WERI-Rb-1 (cell line): Measurements from ENCODE around the gene CDH4.

Experiments
- DNase-seq: peaks from one replicate; pipeline ENCODE4 v3.0.0-alpha.2; 2020
- H3K27ac ChIP-seq: fragments of 250-450 bp; sonication (Bioruptor Pico); 2 replicates; pipeline ENCODE4 v1.5.1; 2020; ENCODE audit warnings: mild to moderate bottlenecking, moderate library complexity
- H3K27me3 ChIP-seq: fragments of 250-450 bp; sonication (Bioruptor Pico); 2 replicates; pipeline ENCODE4 v1.5.1; 2021; ENCODE audit warnings: mild to moderate bottlenecking, low read depth, moderate library complexity; ENCODE audit not compliant: insufficient read depth, severe bottlenecking
- H3K36me3 ChIP-seq: fragments of 250-450 bp; sonication (Bioruptor Pico); 2 replicates; pipeline ENCODE4 v1.5.1; 2020; ENCODE audit warnings: mild to moderate bottlenecking, moderate library complexity
- H3K4me3 ChIP-seq: 2 replicates; pipeline ENCODE4 v1.5.1; 2011; ENCODE audit warnings: low read depth, mild to moderate bottlenecking, control low read depth, low read length
- H3K9me3 ChIP-seq: fragments of 250-450 bp; sonication (Bioruptor Pico); 2 replicates; pipeline ENCODE4 v1.5.1; 2021; ENCODE audit warnings: mild to moderate bottlenecking, moderate library complexity; ENCODE audit not compliant: severe bottlenecking
- TF ChIP-seq, protein P1 (sequence below): IDR thresholded peaks from 2 replicates; pipeline ENCODE4 v1.5.1; 2011; ENCODE audit warnings: low read depth, mild to moderate bottlenecking, control low read depth, inconsistent platforms, low read length

Gene CDH4

DNA sequence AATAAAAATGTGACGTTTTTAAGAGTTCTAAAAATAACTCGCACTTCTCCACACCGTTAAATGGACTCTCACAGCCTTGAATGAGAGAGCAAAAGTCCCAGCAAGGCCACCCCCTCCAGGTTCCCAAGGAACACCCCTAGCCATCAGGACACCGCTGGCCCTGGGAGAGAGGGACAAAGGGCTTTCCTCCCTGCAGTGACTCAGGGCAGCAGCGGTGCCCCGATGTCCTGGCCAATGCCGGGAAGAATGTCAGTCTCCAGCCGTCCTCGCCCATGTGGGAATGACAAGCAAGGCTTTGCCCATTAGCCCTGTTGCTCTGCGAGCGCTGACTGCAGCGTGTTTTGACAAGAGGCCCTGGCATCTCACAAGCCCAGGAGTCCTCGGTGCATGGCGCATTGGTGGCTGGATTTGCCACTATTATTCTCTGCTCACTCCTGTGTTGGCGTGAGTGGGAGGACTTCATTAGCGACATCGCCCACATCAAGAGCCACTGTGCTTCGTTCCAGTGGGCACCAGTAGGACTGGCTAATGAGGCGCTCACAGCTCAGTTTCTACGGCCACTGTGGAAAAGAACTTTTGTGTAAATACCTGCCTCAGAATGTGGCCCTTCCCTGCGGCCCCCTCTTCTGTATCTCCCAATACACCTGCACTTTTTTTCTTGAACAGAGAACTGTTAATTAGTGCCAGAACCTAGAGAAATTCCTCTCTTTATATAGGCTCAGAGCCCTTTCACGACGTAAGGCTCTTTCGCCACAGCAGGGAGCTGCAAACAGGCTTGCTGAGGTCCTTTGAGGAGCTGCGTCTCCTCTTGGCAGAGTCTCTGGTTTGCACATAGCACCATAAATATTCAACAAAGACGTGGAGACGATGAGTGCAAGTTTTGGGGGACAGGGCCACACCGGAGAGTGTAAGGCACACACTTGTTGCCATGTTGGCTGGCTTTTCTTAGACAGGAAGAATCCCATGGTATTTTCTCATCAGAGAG is 477.0 kb downstream of the CDH4 start:
- Histone ChIP-seq H3K27me3 (peaks cover 91% of the 10 kb centered on the region), H3K27ac (no peak overlapping the region), H3K4me3 (no peak overlapping the region), H3K36me3 (no peaks in the 10 kb centered on the region), H3K9me3 (no peaks in the 10 kb centered on the region)
- TF ChIP-seq, protein P1, sequence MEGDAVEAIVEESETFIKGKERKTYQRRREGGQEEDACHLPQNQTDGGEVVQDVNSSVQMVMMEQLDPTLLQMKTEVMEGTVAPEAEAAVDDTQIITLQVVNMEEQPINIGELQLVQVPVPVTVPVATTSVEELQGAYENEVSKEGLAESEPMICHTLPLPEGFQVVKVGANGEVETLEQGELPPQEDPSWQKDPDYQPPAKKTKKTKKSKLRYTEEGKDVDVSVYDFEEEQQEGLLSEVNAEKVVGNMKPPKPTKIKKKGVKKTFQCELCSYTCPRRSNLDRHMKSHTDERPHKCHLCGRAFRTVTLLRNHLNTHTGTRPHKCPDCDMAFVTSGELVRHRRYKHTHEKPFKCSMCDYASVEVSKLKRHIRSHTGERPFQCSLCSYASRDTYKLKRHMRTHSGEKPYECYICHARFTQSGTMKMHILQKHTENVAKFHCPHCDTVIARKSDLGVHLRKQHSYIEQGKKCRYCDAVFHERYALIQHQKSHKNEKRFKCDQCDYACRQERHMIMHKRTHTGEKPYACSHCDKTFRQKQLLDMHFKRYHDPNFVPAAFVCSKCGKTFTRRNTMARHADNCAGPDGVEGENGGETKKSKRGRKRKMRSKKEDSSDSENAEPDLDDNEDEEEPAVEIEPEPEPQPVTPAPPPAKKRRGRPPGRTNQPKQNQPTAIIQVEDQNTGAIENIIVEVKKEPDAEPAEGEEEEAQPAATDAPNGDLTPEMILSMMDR, result no peak
- DNase-seq, result no peak

DNA sequence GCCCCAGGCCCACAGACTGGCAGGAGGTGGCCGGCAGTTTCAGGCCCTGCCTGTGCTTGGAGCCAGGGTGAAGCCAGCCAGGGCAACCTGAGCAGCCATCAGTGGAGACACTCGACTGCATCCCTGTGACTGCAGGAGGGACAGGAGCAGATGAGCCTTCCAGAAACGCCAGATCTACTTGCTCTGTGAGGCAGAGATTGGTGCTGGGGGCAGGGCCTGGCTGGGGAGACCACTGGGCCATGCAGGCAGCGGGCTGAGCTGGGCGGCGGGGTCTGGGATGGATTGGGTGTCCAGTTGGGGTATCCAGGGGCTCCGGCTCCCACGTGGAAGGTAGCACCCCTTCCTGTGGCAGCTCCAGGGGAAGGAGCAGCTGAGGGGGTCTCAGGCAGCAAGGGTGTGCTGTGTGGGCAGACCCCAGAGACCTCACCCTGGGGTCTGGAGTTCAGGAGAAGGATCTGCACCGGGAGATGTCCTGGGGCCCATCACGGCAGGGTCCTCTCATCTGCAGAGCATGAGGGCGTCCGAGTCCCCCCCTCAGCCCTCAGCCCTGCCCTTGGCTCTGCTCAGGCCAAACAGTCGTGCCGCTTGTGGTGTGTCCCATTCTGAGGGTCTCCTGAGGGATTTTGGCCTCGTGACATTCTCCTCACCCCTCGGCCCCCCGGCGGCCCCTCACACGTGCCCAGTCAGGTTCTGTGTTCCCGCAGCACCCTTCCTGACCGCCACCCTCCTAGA is 478.7 kb downstream of the CDH4 start:
- Histone ChIP-seq H3K4me3 (no peak overlapping the region), H3K36me3 (no peaks in the 10 kb centered on the region), H3K9me3 (no peaks in the 10 kb centered on the region), H3K27ac (no peak overlapping the region), H3K27me3 (peaks cover 93% of the 10 kb centered on the region)
- DNase-seq, result no peak
- TF ChIP-seq, protein P1, result no peak

DNA sequence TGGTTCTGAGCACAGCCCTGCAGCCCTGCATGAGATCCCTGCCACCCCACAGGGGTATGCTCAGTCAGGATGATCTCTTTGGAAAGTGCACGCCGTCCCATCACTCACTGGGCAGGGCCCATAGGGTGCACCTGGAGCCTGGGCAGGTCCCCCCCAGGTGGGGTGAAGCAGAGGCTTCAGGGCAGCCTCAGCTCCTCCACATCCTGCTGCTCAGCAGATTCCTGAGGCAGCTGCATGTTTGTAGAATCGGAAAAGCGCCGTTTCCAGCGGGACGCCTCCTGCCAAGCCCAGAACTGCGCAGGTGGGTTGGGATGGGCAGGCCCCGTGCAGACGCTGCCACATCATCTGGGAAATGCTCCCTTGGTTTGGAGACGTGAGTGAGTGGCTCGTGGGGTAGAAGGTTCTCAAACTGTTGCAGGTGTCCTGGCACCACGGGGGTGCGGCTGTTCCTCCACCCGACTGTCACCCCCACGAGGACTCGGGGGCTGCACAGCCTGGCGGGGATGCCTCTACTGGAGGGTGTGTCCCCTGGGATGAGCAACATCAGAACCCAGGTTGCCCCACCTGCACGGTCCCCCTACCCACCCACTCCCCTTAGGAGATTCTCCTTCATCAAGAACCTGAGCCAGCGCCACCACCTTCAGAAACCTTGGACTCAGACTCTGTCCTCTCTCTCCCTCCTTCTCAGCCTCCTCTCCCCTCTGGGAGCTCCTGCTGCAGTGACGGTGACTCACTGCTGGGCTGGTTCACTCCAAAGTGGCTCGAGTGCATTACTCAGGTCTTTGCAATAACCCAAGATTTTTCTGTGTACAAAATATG is 479.5 kb downstream of the CDH4 start:
- peaks cover 93% of the 10 kb centered on the region for H3K27me3 ChIP-seq
- no peak overlapping the region for H3K4me3 ChIP-seq
- H3K9me3 ChIP-seq, result no peaks in the 10 kb centered on the region
- no peak overlapping the region for H3K27ac ChIP-seq
- DNase-seq, result no peak
- TF ChIP-seq, protein P1, result no peak
- no peaks in the 10 kb centered on the region for H3K36me3 ChIP-seq

DNA sequence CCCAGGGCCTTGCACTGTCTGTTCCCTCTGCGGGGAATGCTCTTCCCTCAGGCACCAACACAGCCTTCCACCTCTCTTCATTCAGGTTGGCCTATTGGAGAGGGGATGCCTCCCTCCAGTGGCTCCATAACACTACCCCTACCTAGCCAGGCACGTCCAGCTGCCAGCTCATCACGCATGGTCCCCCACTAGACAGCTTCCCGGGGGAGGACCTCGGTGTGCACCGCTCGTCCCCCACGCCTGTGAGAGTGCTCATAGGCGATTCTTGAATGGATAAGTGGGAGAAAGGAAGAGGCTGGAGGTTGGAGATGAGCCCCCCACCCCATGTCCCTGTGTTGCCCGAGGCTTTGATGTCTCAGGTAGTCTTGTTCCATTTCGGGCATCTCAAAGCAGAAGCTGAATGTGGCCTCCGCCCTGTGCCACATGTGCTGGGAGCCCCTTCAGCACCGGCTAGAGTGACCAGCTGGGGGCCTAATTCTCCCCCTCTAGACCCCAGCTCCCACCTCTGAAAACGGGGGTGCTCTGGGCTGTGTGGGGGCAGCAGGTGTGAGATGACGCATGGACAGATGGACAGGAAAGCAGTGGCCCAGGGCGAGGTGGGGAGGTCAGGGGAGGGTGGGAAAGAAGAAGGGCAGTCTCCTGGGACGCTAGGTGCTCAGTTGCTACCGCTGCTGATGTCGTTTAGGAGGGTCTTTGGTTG is 480.6 kb downstream of the CDH4 start:
- Histone ChIP-seq H3K4me3 (no peak overlapping the region), H3K36me3 (no peaks in the 10 kb centered on the region), H3K27ac (no peak overlapping the region), H3K9me3 (no peaks in the 10 kb centered on the region), H3K27me3 (peaks cover 99% of the 10 kb centered on the region)
- DNase-seq, result no peak
- TF ChIP-seq, protein P1, result no peak

DNA sequence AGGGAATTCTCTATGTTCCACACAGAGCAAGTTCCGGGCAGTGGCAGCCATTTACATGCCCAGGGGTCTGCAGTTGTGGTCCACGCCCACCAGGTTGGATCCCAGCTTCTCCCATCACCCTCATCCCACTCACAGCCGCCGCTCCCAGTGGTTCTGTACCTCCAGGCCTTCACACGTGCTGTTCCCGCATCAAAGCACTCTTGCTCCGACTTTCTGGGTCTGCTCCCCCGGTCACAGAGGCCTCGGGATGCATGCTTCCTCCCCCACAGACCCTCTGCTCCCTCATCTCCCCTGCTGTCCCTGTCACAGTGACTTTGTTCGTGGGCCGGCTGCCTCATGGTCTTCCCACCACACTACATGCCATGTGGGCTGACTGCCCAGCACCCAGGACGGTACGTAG is 481.2 kb downstream of the CDH4 start:
- Histone ChIP-seq H3K36me3 (no peaks in the 10 kb centered on the region), H3K9me3 (no peaks in the 10 kb centered on the region), H3K27ac (no peak overlapping the region), H3K4me3 (no peak overlapping the region), H3K27me3 (peaks cover 99% of the 10 kb centered on the region)
- TF ChIP-seq, protein P1, result no peak
- no peak for DNase-seq
